Caco-2 (cell line): ENCODE measurements around the gene CCNI2. TPM values are rescaled to one million over a fixed set of nuclear protein-coding genes. Genes with fewer than 3 reads are reported as not detected.

Experiments
- BruUV-seq: library from RNA; stranded (reverse); fragments of 400-500 nt; replicated peaks from 2 replicates; lab custom pipeline; 2021; lab: Mats Ljungman, UMichigan
- CTCF ChIA-PET: fragments of 300-600 bp; sonication (Branson Sonifier 250); formaldehyde crosslinking; loops from one replicate; lab custom pipeline; 2022; ENCODE audit warnings: antibody characterized with exemption; lab: Charles Lee
- POLR2A ChIA-PET: fragments of 300-600 bp; sonication (Branson Sonifier 250); formaldehyde crosslinking; loops from one replicate; lab custom pipeline; 2022; ENCODE audit warnings: antibody characterized with exemption; lab: Charles Lee
- DNase-seq, 2 experiments: peaks; one replicate each; pipeline versions ENCODE4 v3.0.0 to v3.0.0-alpha.2; 2020 to 2022
- H3K27me3 ChIP-seq: replicated peaks from 2 replicates; pipeline ENCODE4 v1.6.0; 2011; ENCODE audit warnings: low read length; ENCODE audit not compliant: control insufficient read depth, insufficient read depth
- H3K36me3 ChIP-seq: 2 replicates; pipeline ENCODE4 v1.5.1; 2011; ENCODE audit warnings: low read length; ENCODE audit not compliant: control insufficient read depth, insufficient read depth
- H3K4me1 ChIP-seq: fragments of 250-450 bp; sonication (Bioruptor Pico); 2 replicates; pipeline ENCODE4 v1.5.1; 2020; ENCODE audit warnings: mild to moderate bottlenecking
- H3K4me3 ChIP-seq: 2 replicates; pipeline ENCODE4 v1.5.1; 2011; ENCODE audit warnings: low read depth, mild to moderate bottlenecking, control low read depth, low read length
- H3K9me3 ChIP-seq: fragments of 250-450 bp; sonication (Bioruptor Pico); 2 replicates; pipeline ENCODE4 v1.5.1; 2020; ENCODE audit warnings: mild to moderate bottlenecking, moderate library complexity
- H3K27ac Mint-ChIP-seq: one replicate; pipeline ENCODE4 v1.8.0; 2022; ENCODE audit warnings: mixed read lengths; ENCODE audit not compliant: unreplicated experiment
- H3K27me3 Mint-ChIP-seq: one replicate; pipeline ENCODE4 v1.8.0; 2022; ENCODE audit warnings: mixed read lengths; ENCODE audit not compliant: insufficient read depth, unreplicated experiment
- H3K36me3 Mint-ChIP-seq: one replicate; pipeline ENCODE4 v1.8.0; 2022; ENCODE audit warnings: mild to moderate bottlenecking, mixed read lengths; ENCODE audit not compliant: insufficient read depth, unreplicated experiment
- H3K4me1 Mint-ChIP-seq: one replicate; pipeline ENCODE4 v1.8.0; 2022; ENCODE audit warnings: low read depth, mixed read lengths; ENCODE audit not compliant: unreplicated experiment
- H3K4me3 Mint-ChIP-seq: one replicate; pipeline ENCODE4 v1.8.0; 2022; ENCODE audit warnings: mild to moderate bottlenecking, moderate library complexity, mixed read lengths; ENCODE audit not compliant: unreplicated experiment
- H3K9me3 Mint-ChIP-seq: one replicate; pipeline ENCODE4 v1.8.0; 2022; ENCODE audit warnings: mixed read lengths; ENCODE audit not compliant: unreplicated experiment
- CTCF ChIP-seq, 2 experiments: fragments of 200-600 bp in 1 of 2; IDR thresholded peaks; 1 replicate in 1 of 2; 2 replicates in 1 of 2; pipeline versions ENCODE4 v1.5.1 to v1.8.0; 2011 to 2022; ENCODE audit warnings: antibody characterized with exemption in 1 of 2, control low read depth in 1 of 2, inconsistent platforms in 1 of 2, low read depth in 1 of 2, low read length in 1 of 2, mild to moderate bottlenecking in 1 of 2, moderate library complexity in 1 of 2; ENCODE audit not compliant: insufficient read depth in 1 of 2, severe bottlenecking in 1 of 2, unreplicated experiment in 1 of 2
- intact Hi-C: fragments of 100-400 bp; cut with micrococcal nuclease; formaldehyde crosslinking; loops from one replicate; pipeline ENCODE4 v1.10.0; 2022; ENCODE audit not compliant: unreplicated experiment
- total RNA-seq: library from RNA; stranded (reverse); gene quantifications from 2 replicates; pipeline ENCODE4 v1.2.3, GENCODE V29; 2022

CCNI2 gene
- total RNA-seq, 1 experiment from 2014 or later: 0.18 TPM

DNA sequence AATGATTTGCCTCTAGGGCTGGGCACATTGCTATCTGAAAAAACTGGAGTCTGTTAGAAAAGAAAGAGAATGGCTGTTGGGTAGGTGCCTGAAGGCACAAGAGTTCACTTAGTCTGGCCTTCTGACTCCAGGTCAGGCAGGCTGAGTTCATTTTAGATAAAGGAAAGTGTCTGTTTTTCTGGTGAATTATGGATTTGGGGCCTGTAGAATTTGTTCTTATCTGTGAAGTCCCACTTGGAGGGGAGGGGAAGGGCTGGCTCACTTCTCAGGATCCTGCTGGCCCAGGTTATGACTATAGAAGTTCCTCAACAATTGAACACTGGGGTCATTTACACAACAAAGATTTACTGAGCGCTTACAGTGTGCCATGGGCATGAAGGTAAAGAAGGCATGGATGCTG lies 41.3 kb downstream of the CCNI2 start:
- no peaks in the 10 kb centered on the region for H3K27me3 Mint-ChIP-seq
- H3K27me3 ChIP-seq: no peaks in the 10 kb centered on the region
- H3K9me3 Mint-ChIP-seq: no peaks in the 10 kb centered on the region
- TF ChIP-seq CTCF (IDR thresholded peaks at IDR 0.05; ENCODE audit: insufficient read depth in 1 of 2, low read depth in 1 of 2, low read length in 1 of 2, severe bottlenecking in 1 of 2, unreplicated experiment in 1 of 2): no peak
- no peak overlapping the region for H3K4me3 Mint-ChIP-seq
- H3K27ac Mint-ChIP-seq: no peak overlapping the region
- H3K9me3 ChIP-seq: no peaks in the 10 kb centered on the region
- peaks cover 7% of the 10 kb centered on the region for H3K4me1 Mint-ChIP-seq
- no peaks in the 10 kb centered on the region; the same call in 1 of the 2 replicates for H3K36me3 ChIP-seq
- ChIA-PET CTCF (no interaction called here), POLR2A (interaction anchor here (0.9 kb wide), 1 partner anchor 19 kb away, joined by 3 read pairs; no protein-coding TSS in a partner anchor)
- intact Hi-C loops: no loop called here
- no peaks in the 10 kb centered on the region for H3K36me3 Mint-ChIP-seq
- no peak for DNase-seq
- no TSS peak for BruUV-seq
- 0 out of 2 replicates have a peak, but pooled peaks cover 10% of the 10 kb centered on the region for H3K4me1 ChIP-seq
- H3K4me3 ChIP-seq: no peak overlapping the region

DNA sequence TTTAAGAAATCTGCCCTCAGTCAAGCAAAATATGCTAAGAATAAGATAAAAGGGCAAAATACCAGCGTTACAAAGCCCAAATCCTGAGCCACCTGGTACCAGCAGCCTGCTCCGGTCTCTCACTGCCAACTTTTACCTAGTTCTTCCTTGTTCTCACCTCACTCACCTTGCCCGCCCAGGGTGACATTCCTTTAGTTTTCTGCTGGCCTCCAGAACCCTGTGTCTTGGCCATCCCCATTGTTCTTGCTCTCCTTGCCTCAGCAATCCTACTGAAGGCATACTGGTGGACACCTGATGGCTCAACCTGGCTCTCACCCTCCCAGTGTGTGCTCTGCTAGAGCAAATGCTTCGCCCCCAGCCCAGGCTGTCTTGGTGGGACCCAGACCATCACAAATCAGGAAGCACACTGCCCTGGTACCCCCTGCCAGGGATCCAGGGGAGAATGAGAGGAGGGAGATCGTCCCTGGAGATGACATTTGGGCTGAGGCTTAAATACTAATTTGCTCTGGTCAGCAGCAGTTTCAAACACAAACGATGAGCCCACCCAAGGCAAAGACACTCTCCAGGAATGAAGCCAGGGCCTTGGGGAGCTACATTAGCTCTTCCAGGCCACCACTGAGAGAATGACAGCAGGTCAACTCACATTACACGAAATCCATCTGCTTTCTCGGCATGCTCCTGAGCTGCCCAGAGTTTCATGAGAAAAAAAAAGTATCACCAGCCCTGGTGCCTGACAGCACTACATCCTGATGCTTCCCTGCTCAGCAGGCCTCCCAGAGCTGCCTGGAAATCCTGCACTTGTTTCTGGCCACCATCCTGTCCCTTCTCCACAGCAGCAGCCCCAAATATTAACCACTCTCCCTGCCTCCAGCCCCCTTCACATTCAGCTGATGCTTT lies 42.0 kb downstream of the CCNI2 start:
- CTCF ChIA-PET: interaction anchor here (0.6 kb wide), 1 partner anchor 24 kb away, joined by 3 read pairs; the partner anchor contains the start of gene SOWAHA
- no peak for TF ChIP-seq CTCF (IDR thresholded peaks at IDR 0.05; ENCODE audit: insufficient read depth in 1 of 2, low read depth in 1 of 2, low read length in 1 of 2, severe bottlenecking in 1 of 2, unreplicated experiment in 1 of 2)

GRCh38 chr5:132790201-132790865 lies 43.1 kb downstream of the CCNI2 start:
- no peaks in the 10 kb centered on the region; the same call in 1 of the 2 replicates for H3K36me3 ChIP-seq
- H3K27me3 ChIP-seq: no peaks in the 10 kb centered on the region
- Mint-ChIP-seq H3K4me3 (no peak overlapping the region), H3K36me3 (no peaks in the 10 kb centered on the region), H3K27ac (no peak overlapping the region), H3K27me3 (no peaks in the 10 kb centered on the region), H3K4me1 (peaks cover 7% of the 10 kb centered on the region), H3K9me3 (no peaks in the 10 kb centered on the region)
- ChIA-PET POLR2A (interaction anchor here (0.6 kb wide), 1 partner anchor 262 kb away, joined by 3 read pairs; the partner anchor contains the start of gene HSPA4), CTCF (no interaction called here)
- DNase-seq: no peak
- no TSS peak for BruUV-seq
- intact Hi-C loops: no loop called here
- no peak for TF ChIP-seq CTCF (IDR thresholded peaks at IDR 0.05; ENCODE audit: insufficient read depth in 1 of 2, low read depth in 1 of 2, low read length in 1 of 2, severe bottlenecking in 1 of 2, unreplicated experiment in 1 of 2)
- H3K9me3 ChIP-seq: no peaks in the 10 kb centered on the region
- H3K4me1 ChIP-seq: 0 out of 2 replicates have a peak, but pooled peaks cover 10% of the 10 kb centered on the region
- H3K4me3 ChIP-seq: no peak overlapping the region

More for the DNA sequence above, 42.0 kb downstream of the CCNI2 start:
- DNase-seq: no peak
- POLR2A ChIA-PET: interaction anchor here (0.6 kb wide), 1 partner anchor 37 kb away, joined by 4 read pairs; no protein-coding TSS in a partner anchor
- Mint-ChIP-seq H3K4me3 (no peak overlapping the region), H3K4me1 (peaks cover 7% of the 10 kb centered on the region), H3K9me3 (no peaks in the 10 kb centered on the region), H3K27me3 (no peaks in the 10 kb centered on the region), H3K27ac (no peak overlapping the region), H3K36me3 (no peaks in the 10 kb centered on the region)
- Histone ChIP-seq H3K9me3 (no peaks in the 10 kb centered on the region), H3K4me1 (0 out of 2 replicates have a peak, but pooled peaks cover 10% of the 10 kb centered on the region), H3K4me3 (no peak overlapping the region), H3K36me3 (no peaks in the 10 kb centered on the region; the same call in 1 of the 2 replicates), H3K27me3 (no peaks in the 10 kb centered on the region)
- intact Hi-C loops: no loop called here
- BruUV-seq: no TSS peak
